ENCODE measurements around the gene GOLGA2. TPM values are rescaled to one million over a fixed set of nuclear protein-coding genes. Genes with fewer than 3 reads are reported as not detected.

GOLGA2 gene, protein sequence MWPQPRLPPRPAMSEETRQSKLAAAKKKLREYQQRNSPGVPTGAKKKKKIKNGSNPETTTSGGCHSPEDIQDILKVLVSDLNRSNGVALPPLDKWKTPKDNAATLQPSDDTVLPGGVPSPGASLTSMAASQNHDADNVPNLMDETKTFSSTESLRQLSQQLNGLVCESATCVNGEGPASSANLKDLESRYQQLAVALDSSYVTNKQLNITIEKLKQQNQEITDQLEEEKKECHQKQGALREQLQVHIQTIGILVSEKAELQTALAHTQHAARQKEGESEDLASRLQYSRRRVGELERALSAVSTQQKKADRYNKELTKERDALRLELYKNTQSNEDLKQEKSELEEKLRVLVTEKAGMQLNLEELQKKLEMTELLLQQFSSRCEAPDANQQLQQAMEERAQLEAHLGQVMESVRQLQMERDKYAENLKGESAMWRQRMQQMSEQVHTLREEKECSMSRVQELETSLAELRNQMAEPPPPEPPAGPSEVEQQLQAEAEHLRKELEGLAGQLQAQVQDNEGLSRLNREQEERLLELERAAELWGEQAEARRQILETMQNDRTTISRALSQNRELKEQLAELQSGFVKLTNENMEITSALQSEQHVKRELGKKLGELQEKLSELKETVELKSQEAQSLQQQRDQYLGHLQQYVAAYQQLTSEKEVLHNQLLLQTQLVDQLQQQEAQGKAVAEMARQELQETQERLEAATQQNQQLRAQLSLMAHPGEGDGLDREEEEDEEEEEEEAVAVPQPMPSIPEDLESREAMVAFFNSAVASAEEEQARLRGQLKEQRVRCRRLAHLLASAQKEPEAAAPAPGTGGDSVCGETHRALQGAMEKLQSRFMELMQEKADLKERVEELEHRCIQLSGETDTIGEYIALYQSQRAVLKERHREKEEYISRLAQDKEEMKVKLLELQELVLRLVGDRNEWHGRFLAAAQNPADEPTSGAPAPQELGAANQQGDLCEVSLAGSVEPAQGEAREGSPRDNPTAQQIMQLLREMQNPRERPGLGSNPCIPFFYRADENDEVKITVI
- 167 TPM for total RNA-seq

DNA sequence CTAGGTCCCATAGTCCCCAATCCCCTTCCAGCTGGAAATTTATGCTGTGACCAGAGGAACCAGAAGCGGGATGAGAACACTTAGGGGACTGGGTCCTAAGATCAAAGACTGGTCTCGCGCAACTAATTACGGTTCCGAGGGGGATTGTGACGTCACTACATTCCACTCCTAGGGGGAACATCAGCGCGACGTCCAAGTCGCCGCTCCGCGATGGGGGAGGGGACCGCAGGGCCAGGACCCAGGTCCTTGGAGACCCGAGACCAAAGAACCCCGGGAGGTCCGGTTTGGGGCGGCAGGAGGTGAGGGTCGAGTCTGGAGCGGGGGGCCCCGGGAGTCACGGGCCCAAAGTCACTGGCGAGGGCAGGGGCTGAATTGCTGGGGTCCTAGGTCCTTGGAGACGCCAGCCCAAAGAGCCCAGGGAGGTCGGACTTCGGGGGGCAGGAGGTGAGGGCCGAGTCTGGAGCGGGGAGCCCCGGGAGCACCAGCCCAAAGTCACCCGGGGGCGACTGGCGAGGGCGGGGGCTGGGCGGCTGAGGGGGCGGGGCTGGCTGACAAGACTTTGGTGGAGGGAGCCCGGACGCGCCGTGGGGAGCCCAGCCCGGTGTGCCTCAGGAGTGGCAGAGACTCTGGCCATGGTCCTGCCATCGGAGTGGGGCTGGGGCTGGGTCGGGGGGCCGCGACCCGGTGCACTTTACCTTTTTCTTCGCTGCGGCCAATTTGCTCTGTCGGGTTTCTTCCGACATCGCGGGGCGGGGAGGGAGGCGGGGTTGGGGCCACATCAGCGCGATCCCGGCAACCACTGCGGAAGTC lies at the start of gene GOLGA2:
Gene GOLGA2, minus strand, starts transcription at position 810 of the 810 bp plus-strand sequence. Its CDS starts 31 bp downstream, at position 779.

DNA sequence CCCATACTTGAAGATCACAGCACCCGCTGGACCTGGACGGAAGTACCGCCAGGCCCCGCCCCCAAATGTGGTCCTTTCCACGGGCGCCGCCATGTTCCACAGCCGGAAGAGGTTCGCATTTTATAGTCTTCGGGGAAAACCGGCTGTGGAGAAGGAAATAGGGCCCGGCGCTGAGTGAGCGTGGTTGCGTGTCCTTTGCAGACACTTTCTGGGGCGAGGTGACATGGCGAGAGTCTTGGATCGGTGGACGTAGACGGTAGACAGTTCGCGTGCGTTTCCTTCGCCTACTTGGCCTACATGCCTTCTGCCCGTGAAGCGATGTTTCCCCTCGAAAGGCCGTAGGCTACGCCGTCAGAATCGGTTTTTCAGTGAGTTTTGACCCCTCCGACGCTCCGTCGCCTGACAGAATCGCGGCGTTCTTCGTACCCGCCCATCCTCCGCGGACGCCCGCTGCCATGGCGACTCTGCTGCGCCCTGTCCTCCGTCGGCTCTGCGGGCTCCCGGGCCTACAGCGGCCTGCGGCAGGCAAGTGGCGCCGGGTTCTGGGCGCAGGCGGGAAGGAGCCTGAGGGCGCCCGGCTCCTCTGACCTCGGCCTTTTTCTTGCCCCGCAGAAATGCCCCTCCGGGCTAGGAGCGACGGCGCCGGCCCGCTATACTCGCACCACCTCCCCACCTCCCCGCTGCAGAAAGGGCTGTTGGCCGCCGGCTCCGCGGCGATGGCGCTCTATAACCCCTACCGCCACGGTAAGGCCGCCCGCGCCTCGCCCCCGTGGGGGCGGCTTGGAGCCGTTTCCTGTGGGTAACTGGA lies 46.8 kb upstream of the GOLGA2 start, which contains the start of the genes COQ4 and TRUB2:
Gene COQ4, plus strand, starts transcription at position 436 of the 808 bp plus-strand sequence. Its CDS starts 20 bp downstream, at position 456.
Gene TRUB2, minus strand, starts transcription at position 44 of the 808 bp plus-strand sequence. Its CDS starts 39 bp downstream, at position 5.

DNA sequence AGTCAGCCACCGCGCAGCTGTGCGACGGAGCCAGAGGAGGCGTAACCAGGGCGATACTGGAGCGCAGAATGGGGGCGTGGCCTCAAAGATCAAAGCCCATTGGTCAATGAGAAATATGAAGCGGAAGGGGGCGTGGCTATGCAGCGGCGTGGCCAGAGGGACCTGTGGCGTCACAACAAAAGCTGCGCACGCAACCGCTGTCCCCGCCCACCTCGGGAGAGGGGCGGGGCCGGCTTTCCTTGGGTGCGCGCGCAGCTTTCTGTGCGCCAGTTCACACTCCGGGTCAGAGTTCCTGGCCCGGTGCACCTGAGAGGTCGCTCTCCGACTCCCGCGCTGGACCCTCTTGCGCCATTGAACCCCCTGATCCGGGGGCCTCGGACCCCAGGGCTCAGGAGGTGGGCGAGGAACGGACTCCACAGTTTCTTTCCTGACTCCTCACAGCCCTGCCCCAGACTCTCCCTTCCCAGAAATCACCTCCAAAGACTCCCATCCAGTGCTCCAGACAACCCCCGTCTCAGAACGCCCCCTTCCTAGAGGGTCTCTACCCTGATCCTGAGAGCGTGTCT lies 284 bp upstream of the GOLGA2 start, which contains the start of gene SWI5:
Gene SWI5, plus strand, starts transcription at position 269 of the 566 bp plus-strand sequence.

Other genes starting within 250 kb of the GOLGA2 start
- 10.6 TPM for gene NAIF1, start 208.7 kb downstream of the GOLGA2 start, total RNA-seq
- gene SLC25A25, start 207.8 kb downstream of the GOLGA2 start, total RNA-seq = 24.4 TPM
- gene PTGES2, start 148.3 kb downstream of the GOLGA2 start, total RNA-seq = 42.3 TPM
- gene LCN2, start 126.6 kb downstream of the GOLGA2 start, total RNA-seq = 21.4 TPM
- gene BBLN, start 115.7 kb downstream of the GOLGA2 start, total RNA-seq = 103 TPM
- gene CIZ1, start 84.4 kb downstream of the GOLGA2 start, total RNA-seq = 57.5 TPM
- gene DNM1, start 72.6 kb downstream of the GOLGA2 start, total RNA-seq = 135 TPM
- gene SWI5, start 269 bp upstream of the GOLGA2 start, total RNA-seq = 20.0 TPM
- gene TRUB2, start 46.4 kb upstream of the GOLGA2 start, total RNA-seq = 10.4 TPM
- gene COQ4, start 46.8 kb upstream of the GOLGA2 start, total RNA-seq = 39.9 TPM
- 15.4 TPM for gene SLC27A4, start 64.5 kb upstream of the GOLGA2 start, total RNA-seq
- gene URM1, start 95.4 kb upstream of the GOLGA2 start, total RNA-seq = 22.7 TPM
- gene CERCAM, start 144.8 kb upstream of the GOLGA2 start, total RNA-seq = 50.6 TPM
- 39.6 TPM for gene ODF2, start 180.0 kb upstream of the GOLGA2 start, total RNA-seq
- 29.6 TPM for gene GLE1, start 228.7 kb upstream of the GOLGA2 start, total RNA-seq